GM19351 (cell line): ENCODE results near the gene MAP6.
"Not testable (repeated sequence)": the region's sequence is repeated elsewhere in the genome, so short reads cannot be mapped to it uniquely, and the experiment has no call there.

Experiments used
- ATAC-seq: cut with Tn5 transposase; IDR thresholded peaks from one replicate; pipeline ENCODE4 v1.9.1; 2021; ENCODE audit warnings: mild to moderate bottlenecking, moderate library complexity; ENCODE audit not compliant: unreplicated experiment

MAP6 gene

DNA sequence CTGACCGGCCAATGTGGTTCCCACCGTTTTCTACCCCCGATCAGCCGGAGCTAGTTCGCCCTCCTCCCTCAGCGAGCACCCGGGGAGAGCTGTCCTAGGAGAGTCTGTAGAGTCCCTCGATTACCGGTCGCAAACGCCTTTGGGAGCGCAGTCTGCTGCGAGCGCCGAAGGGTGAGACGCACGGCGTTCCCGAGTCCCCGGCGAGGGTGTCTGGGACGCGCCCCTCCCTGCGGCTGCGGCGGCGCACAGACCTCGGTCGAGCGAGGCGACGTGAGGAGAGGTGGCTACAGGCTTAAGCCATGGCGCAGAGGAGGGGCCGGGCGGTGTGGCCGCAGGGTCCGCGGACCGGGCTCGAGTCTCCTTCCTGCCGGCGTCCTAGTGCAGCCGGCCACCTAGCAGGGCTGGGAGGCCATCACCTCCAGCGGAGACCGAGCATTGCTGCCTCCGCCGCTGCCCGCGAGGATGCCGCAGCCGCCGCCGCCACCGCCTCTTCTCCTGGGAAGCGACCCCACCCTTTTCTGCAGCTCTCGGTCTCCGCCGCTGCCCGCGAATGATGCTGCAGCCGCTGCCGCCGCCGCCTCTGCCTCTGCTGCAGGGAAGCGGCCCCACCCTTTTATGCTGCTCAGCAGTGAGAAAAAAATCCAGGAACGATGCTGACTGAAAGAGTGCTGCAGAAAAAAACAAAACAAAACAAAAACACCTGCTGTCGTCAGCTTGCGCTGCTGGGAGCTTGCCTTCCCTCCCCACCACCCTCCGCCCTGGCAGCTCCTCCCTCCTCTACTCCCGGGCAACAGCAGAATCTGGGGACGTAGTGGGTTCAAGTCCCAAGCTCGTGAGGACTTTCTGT is at the start of gene MAP6:
Gene MAP6 (minus strand): TSS at position 588 of the 847 bp plus-strand sequence. CDS start 669 bp downstream, outside the sequence.
- no peak for ATAC-seq

DNA sequence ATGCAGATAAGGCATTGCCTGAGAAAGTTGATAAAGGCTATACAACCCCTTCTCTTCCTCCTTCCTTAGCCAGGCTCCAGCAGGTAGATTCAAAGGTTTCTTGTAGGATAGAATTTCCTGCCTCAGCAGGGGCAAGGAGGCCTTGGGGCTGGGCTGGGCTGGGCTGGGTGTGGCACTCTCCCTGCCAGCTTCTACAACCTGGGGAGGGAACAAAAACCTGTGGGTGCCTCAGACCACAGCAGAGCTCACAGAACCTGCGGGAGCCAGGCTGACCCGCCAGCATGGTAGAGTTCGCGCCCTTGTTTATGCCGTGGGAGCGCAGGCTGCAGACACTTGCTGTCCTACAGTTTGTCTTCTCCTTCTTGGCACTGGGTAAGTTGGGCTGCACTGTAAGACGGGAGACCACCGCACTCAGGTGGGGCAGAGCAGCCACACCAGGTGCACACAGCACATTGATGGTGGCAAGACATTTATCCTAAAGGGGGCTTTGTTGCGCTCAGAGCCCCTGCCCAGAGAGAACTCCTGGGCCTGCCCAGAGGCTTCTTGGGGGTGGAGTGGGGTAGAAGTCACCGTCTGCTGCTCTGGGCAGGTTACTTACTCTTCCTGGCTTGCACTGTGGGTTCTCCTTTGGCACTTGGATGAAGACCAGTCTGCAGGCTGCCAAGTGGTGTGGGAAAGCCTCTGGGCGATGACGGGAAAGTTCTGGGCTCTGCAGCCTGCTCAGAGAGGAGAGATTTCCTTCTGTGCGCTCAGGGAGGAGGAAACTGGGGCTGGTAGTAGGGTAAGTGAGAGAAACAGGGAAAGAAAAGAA is 49.0 kb upstream of the MAP6 start, which contains the start of gene MOGAT2:
Gene MOGAT2 (plus strand): TSS at position 231 of the 811 bp plus-strand sequence. CDS start 51 bp downstream, at position 282.
- ATAC-seq: no peak

DNA sequence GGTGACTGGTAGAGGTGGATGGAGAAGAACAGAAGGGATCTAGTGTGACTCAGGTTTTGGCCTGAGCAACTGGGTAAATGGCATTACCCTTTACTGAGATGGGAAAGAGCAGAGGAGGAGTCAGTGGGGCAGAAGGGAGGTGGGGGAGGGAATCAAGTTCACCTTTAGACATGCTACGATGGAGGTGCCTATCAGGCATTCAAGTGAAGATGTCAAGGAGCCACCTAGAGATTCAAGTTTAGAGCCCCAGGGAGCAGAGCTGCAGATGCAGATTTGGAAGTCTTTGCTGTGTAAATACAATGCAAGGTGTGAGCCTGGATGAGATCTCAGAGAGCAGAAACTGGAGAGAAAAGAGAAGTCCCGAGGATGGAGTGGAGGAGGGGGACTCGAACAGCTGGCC is 47.8 kb upstream of the MAP6 start:
- no peak for ATAC-seq

DNA sequence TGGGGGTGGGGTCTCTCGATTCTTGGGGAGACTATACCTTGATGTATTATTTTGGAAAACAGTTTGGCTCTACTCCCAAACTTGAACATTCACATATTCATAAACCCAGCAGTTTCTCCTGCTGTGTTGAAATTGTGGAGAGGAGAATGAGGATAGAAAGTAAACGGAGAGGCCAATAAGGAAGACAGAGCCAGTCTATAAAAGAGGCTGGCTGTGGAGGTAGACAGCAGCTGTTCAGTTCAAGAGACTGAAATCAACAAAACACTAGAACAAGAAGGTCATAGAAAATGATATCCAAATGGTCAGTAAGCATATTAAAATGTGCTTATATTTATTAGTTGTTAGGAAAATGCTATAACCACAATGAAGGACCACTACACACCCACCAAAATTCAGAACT is 46.9 kb upstream of the MAP6 start:
- ATAC-seq: no peak

DNA sequence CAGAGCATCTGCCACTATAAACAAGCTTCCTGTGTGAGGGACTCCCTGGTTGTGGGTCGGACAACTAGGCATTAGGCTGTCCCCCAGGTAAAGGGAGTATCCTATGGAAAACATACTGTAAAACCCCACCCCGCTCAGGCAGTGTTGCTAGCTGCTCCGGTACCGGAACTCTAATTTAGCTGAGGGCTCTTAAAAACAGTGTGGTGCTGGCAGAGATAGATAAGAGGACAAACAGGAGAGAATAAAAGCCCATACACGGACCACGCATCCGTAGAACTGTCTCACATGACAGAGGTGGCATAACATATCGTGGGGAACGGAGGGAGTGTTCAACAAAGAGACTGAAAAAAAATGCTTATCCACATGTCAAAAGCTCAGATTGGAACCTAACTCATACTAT is 45.4 kb upstream of the MAP6 start:
- no peak for ATAC-seq

DNA sequence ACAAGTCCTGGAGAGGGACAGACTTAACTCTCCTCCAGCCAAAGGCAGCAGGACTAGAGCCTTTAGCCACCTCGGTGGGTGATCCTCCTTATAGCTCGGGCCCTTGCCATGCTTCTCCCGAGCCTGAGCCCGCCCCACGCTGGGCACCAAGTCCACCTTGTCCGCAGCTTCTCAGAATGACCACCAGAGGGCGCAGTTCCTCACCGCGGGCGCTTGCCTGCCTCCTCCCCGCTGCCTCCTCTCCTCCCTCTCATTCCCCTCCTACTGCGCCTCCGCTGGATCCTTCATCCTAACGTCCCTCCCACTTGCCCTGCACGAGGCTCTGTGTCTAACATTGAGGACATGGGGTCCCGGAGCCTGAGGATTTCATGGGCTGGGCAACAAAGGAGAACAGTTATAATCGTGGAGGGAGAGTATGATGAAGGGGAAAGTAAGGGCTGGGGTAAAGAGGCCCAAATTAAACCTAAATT is 37.5 kb upstream of the MAP6 start:
- no peak for ATAC-seq

DNA sequence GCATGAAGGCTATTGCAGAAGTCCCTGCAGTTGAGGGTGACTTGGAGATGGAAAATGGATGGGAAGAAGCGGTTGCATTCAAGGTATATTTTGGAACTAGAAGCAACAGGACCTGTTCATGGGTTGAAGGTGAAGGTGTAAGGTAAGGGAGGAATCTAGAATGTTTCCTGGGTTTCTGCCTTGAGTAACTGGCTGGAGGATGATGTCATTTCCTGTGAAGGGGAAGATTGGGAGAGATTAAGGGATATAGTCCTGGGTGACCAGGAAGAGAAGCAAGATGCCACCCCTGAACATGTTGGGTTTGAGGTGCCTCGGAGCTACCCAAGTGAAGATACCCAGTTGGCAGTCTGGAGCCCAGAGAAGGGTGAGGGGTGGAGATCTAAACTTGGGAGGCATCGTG is 36.7 kb upstream of the MAP6 start:
- ATAC-seq: no peak

DNA sequence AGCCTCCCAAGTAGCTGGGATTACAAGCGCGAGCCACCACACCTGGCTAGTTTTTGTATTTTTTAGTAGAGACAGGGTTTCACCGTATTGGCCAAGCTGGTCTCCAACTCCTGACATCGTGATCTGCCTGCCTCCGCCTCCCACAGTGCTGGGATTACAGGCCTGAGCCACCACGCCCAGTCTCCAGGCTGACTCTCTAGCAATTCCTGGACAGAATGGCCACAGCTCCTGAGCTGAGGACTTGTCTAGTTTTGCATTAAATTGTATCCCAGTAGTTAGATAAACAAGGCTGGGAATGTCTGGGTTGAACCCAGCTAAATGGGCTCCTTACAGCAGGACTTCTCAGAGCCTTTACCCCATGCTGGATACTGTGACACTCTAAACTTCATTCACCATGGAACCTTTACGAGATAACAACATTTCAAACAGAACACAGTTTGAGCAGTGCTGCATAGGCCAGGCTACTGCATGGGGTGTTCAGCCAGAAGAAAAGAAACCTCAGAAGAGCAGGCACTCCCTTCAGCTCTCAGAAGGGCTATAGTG is 34.9 kb upstream of the MAP6 start:
- no peak for ATAC-seq

DNA sequence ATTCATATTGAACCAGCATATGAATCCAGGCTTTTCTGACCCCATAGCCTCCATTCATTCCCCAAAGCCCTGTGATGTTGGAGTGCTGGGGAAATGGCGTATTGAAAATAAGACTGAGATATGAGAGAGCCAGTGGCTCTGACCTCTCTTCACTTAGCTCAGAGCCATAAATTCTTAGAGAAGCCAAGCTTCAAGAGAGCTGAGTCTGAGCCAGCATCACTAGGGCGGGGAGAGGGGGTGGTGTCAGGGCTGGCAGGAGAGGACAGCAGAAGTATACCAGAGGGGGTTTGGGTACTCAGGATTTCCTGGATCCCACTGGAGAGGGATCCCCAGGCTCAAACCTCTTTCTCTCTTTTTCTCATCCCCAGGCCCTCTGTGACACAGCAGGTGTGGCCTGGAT is 32.1 kb upstream of the MAP6 start:
- no peak for ATAC-seq

DNA sequence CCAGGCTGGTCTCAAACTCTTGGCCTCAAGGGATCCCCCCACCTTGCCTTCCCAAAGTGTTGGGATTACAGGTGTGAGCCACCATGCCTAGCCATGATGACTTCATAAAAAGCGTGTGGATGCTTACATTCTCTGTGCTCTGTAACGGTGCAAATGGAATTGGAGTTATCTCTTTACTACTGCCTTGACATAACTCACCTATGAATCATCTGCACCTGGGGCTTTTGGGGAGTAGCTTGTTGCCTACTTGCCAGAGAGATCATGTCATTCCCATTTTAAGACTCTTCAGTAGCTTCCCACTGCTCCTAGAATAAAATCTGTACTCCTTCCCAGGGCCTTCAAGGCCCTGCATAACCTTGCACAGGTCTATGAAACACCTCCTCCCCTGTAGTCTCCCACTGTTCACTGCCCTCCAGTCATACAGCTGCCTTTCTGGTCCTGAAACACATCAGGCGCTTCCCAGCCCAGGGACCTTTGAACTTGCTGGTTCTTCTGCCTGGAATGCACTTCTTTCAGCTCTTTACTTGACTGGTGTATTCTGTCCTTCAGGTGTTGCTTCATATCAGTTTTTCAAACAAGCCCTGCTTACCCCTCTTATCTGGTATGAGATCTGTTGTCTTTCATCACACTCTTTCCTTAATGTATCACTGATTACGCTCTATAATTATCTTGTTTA is 29.2 kb upstream of the MAP6 start:
- no peak for ATAC-seq

DNA sequence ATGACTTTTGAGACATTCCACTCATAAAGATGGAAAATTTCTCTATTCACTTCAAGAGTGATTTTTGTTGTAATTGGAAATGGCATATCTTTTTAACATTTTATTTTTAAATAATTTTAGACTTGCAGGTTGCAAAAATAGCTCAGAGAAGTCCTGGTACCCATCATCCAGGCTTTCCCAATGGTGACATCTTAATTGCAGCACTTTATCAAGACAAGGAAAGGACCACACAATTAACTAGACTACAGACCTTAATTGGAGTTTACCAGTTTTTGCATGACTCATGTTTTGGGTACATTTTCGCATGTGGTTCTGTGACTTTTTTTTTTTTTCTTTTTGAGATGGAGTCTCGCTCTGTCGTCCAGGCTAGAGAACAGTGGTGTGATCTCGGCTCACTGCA is 23.0 kb upstream of the MAP6 start:
- ATAC-seq: no peak

DNA sequence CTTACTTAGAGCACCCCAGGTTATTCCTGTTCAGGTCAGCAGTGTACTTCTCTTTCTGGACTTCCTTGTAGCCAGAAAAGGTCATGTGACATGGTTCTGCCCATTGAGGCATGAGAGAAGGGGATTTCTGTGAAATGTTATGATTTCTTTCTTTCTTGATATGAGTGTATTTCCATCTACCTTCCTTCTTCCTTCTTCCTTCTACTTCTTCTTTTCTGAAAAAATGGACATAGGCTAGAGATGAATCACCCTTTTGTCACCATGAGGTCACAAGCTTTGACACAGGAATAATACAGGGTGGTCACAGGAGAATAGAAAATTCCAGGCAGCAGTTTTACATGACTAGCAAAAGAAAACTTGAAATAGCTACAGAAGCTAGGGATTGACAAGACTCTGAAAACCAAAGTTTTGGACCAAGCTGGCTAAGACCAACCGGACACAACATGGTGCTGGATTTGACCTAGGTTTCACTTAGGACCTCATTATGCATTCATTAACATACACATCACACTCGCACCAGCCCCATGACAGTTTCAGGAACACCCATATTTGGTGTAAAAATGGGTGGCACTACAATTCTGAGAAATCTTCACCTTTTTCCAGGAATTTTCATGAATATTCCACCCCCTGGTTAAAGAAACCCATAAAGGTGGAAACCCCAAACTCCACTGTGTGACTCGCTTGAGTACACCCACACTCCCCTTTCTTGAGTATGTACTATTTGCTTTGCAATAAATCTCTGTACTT is 21.2 kb upstream of the MAP6 start:
- ATAC-seq: peak; percentile 84

DNA sequence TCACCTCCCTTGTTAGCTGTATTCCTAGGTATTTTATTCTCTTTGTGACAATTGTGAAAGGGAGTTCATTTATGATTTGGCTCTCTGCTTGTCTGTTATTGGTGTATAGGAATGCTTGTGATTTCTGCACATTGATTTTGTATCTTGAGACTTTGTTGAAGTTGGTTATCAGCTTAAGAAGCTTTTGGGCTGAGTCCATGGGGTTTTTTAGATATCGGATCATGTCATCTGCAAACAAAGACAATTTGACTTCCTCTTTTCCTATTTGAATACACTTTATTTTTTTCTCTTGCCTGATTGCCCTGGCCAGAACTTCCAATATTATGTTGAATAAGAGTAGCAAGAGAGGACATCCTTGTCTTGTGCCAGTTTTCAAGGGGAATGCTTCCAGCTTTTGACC is 15.0 kb upstream of the MAP6 start:
- ATAC-seq: not testable (repeated sequence)

DNA sequence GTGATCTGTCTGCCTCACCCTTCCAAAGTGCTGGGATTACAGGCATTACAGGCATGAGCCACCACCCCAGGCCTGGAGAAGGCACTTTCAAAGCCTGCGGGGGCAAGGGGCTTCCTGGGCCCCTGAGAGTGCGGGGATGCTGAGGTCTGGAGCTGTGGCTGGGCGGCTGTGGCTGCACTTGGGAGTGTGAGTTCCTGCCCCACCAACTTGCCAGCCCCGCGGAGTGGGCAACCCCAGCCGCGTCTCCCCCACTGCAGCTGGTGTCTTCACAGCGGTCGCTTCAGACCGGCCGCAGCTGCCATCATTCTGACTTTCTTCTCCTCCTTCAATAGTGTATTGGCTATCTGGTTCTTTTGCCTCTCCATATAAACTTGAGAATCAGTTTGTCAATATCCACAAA is 10.7 kb upstream of the MAP6 start:
- ATAC-seq: no peak

DNA sequence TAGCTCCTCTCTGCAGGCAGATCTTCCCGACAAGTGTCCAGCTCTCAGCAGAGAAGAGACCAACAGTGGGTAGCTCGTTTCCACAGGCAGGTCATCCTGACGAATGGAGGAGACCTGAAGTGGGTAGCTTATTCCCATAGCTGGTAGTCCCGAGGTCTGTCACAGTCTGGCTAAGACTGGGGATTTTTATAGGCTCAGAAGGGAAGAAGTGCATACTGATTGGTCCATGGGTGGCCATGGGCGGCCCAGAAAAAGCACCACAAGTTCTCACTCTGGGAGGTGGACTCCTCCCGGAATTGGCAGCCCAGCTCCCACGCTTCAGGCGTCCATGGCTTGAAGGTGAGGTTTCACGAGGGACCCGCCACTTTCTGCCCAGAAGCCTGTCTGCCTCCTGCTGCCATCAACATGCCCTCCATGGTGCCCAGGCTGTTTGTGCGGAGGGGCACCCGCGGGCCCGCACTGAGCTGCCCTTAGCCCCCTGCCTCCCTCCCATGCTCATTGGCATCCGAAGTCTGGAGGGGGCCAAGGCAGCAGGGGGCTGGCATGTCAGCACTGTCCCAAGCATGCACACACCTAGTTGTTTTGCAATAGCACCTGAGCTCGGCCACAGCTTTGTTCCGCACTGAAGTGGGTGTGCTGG is 9.9 kb upstream of the MAP6 start:
- ATAC-seq: no peak

DNA sequence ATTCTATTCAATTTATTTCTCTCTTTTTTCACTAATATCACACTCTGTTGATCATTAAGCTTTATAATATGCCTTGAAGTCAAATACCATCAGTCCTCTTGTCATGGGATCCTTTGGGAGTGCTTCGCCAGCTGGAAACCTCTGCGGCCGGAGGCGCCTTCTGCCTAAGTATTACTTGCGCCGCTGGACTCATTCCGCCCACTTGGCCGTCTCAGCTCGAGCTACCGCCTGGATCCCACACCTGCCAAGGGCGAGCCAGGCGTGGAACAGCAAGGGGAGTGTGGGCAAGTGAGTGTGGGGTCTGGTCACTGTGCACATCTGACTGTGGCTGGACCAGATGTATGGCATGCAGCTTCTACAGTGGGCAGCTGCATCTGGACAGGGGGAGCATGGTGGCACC is 9.1 kb upstream of the MAP6 start:
- ATAC-seq: no peak

DNA sequence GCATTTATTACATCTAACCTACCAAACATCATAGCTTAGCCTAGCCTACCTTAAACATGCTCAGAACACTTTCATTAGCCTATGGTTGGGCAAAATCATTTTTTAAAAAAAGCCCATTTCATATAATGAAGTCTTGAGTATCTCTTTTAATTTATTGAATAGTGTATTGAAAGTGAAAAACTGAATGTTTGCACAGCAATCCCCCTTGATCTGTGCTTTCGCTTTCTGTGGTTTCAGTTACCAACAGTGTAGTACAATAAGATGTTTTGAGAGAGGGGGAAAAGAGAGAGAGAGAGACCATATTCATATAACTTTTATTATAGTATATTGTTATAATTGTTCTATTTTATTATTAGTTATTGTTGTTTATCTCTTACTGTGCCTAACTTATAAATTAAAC is 8.4 kb upstream of the MAP6 start:
- no peak for ATAC-seq

DNA sequence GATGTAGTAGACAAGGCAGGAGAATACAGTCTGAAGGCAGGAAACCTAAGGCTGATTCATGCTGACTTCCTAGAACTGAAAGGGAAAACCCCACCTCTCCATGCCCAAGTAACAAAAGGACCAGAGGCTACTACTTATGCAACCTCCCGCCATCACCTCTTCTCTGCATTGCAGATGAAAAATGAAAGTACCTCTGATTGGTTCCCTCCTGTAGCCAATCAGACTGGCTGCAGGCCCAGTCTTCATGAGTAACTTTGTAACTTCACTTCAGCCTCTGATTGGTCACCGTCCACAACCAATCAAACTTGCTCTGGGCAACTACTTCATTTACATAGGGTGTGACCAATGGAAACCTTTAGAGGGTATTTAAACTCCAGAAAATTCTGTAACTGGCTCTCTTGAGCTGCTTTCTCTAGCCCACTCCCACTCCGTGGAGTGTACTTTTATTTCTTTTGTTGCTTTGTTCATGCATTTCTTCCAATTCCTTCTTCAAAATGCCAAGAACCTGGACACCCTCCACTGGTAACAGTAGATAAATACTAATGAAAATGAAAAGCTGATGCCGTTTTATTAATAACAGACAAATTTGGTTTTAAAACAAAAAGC is 5.2 kb upstream of the MAP6 start:
- no peak for ATAC-seq

DNA sequence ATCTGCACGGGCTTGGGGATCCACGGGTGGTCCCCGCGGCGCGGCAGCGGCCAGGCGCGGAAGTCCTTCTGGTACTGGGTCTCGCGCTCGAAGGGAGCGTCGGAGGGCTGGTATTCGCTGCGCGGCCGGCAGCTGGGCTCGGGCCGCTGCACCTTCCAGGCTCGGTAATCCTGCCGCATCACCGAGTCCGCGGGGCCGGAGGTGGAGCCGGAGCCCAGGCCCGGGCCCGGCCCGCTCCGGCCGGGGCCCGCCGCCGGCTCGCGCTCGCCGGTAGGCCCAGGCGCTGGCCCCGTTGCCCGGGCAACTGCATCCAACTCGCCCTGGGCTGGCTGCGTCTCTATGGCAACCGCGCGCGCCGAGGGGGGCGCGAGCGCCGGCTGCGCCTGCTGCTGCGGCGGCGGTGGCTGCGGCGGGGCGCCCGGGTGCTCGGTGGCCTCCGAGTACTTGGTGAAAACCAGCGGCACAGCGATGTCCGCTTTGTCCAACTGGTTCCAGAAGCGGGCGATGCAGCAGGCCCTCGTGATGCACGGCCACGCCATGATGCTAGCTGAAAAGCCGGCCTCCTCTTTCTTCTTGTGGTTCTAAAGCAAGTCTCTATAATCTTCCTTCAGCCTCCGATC is 897 bp downstream of the MAP6 start:
- ATAC-seq: no peak
